Measurements from ENCODE around the gene TMEM236.

DNA sequence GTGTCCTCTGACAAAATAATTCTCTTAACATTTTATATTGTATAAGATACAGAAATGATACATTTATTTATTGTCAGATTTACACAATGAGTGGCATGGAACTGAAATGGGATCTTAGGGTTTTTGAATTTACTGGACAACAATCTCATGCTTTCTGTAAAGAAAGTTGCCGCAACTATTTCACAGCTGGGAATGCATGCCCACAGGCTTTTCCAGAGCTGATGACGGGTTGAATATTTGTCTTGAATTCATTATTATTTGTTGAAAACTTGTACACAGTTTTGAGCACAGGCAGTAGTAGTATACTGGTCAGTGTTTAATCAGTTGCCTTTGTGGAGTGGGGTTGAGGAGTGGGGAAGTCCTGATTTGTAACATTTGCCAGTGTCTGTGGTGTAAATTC is 36.6 kb downstream of the TMEM236 start:
- TF ChIP-seq SIN3A (IDR thresholded peaks at IDR 0.05; ENCODE audit: borderline replicate concordance, insufficient read depth, low read length), result no peak
- TF ChIP-seq TAF1 (IDR thresholded peaks at IDR 0.05; ENCODE audit: borderline replicate concordance, insufficient read depth, low read length), result no peak
- TF ChIP-seq POLR2AphosphoS5 (IDR thresholded peaks at IDR 0.05; ENCODE audit: low read depth, low read length), result no peak

All from PFSK-1 (cell line).